ENCODE measurements around the gene TMEM231. TPM values are rescaled to one million over a fixed set of nuclear protein-coding genes. Genes with fewer than 3 reads are reported as not detected.

The TMEM231 gene, protein sequence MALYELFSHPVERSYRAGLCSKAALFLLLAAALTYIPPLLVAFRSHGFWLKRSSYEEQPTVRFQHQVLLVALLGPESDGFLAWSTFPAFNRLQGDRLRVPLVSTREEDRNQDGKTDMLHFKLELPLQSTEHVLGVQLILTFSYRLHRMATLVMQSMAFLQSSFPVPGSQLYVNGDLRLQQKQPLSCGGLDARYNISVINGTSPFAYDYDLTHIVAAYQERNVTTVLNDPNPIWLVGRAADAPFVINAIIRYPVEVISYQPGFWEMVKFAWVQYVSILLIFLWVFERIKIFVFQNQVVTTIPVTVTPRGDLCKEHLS
- total RNA-seq (17.1 and 23.7 TPM in 2 replicates), polyA plus RNA-seq (20.3 and 21.5 TPM in 2 replicates)

DNA sequence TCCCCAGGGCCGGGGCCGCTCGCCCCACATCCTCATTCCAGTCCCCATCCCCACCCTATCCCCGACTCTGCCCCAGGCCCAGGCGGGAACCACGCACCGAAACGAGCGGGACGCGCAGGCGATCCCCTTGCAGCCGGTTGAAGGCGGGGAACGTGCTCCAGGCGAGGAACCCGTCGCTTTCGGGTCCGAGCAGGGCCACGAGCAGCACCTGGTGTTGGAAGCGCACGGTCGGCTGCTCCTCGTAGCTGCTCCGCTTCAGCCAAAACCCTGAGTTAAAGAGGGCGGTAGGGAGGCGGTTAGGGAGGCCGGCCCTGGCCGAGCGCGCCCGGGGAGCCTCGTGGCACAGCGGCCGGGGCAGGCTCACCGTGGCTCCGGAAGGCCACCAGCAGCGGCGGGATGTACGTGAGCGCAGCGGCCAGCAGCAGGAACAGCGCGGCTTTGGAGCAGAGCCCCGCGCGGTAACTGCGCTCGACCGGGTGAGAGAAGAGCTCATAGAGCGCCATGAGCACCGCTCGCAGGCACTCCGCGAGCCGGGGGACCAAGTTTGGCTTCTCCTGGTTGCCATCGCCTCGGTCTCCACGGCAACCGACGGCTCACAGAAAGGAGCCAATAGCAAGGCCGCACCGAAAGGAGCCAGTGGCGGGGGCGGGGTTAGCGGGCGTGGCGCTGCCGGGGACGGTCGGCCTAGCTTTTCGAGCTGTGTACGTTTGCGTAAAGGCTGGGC is at the start of gene TMEM231:
TSS of gene TMEM231 (minus strand) at position 546 of the 724 bp plus-strand sequence. CDS start at position 503, 43 bp downstream.
- TF ChIP-seq, protein P1, sequence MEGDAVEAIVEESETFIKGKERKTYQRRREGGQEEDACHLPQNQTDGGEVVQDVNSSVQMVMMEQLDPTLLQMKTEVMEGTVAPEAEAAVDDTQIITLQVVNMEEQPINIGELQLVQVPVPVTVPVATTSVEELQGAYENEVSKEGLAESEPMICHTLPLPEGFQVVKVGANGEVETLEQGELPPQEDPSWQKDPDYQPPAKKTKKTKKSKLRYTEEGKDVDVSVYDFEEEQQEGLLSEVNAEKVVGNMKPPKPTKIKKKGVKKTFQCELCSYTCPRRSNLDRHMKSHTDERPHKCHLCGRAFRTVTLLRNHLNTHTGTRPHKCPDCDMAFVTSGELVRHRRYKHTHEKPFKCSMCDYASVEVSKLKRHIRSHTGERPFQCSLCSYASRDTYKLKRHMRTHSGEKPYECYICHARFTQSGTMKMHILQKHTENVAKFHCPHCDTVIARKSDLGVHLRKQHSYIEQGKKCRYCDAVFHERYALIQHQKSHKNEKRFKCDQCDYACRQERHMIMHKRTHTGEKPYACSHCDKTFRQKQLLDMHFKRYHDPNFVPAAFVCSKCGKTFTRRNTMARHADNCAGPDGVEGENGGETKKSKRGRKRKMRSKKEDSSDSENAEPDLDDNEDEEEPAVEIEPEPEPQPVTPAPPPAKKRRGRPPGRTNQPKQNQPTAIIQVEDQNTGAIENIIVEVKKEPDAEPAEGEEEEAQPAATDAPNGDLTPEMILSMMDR (IDR thresholded peaks at IDR 0.05; ENCODE audit: low read depth, low read length) = no peak
- Histone ChIP-seq H3K4me1 (ENCODE audit: low read depth) (peaks cover 28% of the 10 kb centered on the region), H3K27me3 (no peaks in the 10 kb centered on the region), H3K4me3 (peak within 1 kb of the TSS; percentile 57), H3K36me3 (no peaks in the 10 kb centered on the region), H3K27ac (peak within 1 kb of the TSS; percentile 37), H3K9me3 (ENCODE audit: low read depth) (no peaks in the 10 kb centered on the region)
- peak; percentile 96 to 98 for DNase-seq (ENCODE audit: low read depth in 1 of 2, low spot score in 1 of 2)

DNA sequence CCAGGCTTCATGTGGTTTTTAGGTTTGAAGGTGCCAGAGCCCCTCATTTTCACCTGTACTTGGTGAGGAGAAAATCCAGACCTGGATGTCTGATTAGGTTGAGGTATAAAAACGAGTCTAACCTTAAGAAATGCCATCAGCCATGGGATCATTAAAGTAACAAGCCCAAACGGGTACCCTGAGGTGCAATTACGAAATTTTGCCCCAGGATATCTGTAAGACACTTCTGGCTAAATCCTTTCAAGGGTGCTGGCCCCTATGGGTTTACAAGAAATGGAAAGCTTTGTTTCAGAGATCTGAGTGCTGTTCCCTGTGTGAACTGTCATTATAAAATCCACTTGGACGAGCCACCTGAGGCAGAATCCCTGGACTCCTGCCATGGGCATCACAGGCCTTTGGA is 47.2 kb upstream of the TMEM231 start:
- Histone ChIP-seq H3K27me3 (no peaks in the 10 kb centered on the region), H3K27ac (no peak overlapping the region), H3K36me3 (peaks cover 32% of the 10 kb centered on the region), H3K4me3 (no peak overlapping the region), H3K9me3 (ENCODE audit: low read depth) (no peaks in the 10 kb centered on the region), H3K4me1 (ENCODE audit: low read depth) (no peaks in the 10 kb centered on the region)
- TF ChIP-seq, protein P1 (IDR thresholded peaks at IDR 0.05; ENCODE audit: low read depth, low read length) = no peak
- DNase-seq (ENCODE audit: low read depth in 1 of 2, low spot score in 1 of 2) = no peak

DNA sequence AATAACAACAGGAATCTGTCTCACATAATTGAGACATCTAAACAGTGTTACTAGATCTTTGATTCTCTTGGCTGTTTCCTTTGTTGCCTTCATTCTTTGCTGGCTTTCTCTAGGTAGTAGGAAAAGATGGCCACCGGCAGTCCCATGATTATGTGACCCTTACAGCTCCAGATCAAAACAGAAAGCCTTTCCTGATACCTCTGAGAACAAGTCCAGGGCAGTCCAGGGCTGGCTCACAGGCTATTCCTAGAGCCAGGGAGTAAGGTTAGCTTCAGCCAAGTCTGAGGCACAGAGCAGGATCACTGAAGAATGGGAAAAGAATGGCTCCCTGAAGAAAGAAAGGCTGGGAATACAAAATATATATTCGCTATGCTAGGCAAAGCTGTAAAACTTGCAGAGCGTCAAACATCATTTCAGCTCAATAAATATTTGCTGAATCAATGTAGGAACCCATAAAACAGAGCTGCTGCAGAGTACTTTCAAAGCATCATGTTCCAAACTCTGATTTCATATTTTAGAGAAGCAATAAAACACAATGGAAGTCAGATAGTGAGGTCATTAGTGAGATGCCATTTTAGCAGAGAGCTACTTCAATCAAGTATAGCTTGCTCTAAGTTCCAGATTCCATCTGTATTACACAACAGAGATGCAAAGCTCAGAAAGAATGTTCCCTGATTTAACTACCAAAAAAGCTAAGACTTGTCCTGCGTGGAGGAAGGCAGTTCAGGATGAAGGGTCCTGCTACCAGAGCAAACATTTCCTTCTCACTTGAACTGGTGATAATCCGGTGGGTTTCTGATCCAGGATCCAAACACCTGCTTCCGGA is 43.6 kb upstream of the TMEM231 start:
- peaks cover 13% of the 10 kb centered on the region for H3K36me3 ChIP-seq
- no peaks in the 10 kb centered on the region for H3K9me3 ChIP-seq (ENCODE audit: low read depth)
- no peaks in the 10 kb centered on the region for H3K4me1 ChIP-seq (ENCODE audit: low read depth)
- TF ChIP-seq, protein P1 (IDR thresholded peaks at IDR 0.05; ENCODE audit: low read depth, low read length) = no peak
- no peak overlapping the region for H3K27ac ChIP-seq
- no peak for DNase-seq (ENCODE audit: low read depth in 1 of 2, low spot score in 1 of 2)
- no peaks in the 10 kb centered on the region for H3K27me3 ChIP-seq
- no peak overlapping the region for H3K4me3 ChIP-seq

DNA sequence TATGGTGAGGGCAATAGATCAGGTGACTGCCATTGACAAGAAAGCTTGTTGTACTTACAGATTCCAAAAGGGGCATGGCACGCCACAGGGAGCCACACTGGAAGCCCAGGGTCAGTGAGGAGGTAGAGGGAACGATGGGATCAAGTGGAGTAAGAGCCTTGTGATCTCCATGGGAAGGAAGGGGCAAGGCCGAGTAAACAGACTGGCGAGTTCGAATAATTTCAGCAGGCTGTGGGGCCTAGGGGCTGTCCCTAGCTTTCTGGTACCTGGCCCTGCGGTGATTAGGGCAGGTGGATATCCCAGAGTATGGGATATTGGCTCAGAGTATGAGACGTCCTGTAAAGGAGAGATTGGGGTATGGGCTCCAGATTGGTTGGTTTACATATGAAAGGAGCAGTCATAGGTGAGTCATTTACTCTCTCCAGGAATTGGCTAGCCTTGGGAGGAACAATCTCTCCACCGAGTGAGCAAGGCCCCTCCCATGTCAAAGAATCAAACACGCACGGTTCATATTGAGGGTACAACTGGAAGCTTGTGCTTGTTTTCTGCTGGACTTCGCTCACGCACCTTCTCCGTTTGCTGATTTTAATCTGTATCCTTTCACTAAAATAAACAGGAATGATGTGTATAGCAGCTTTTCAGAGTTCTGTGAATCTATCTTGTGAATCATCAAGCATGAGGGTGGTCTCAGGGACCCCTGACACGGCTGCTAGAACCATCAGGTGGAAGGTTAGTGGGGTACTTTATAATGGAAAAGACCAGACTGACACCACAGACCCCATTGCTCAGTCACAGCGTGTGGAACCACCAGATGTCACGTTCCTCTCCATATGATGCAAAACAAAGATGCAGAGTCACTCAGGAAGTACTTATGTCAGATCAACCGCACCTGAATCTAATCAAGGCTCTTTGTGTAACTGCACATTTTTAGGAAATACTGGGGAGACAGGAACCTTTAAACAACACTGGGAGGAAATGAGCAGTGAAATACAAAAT is 38.1 kb upstream of the TMEM231 start:
- Histone ChIP-seq H3K4me3 (no peak overlapping the region), H3K27me3 (no peaks in the 10 kb centered on the region), H3K36me3 (peaks cover 2% of the 10 kb centered on the region), H3K9me3 (ENCODE audit: low read depth) (no peaks in the 10 kb centered on the region), H3K27ac (no peak overlapping the region), H3K4me1 (ENCODE audit: low read depth) (peaks cover 17% of the 10 kb centered on the region)
- TF ChIP-seq, protein P1 (IDR thresholded peaks at IDR 0.05; ENCODE audit: low read depth, low read length) = no peak
- peak in 1 of 2 donors; percentile 39 for DNase-seq (ENCODE audit: low read depth in 1 of 2, low spot score in 1 of 2)

Data from cardiac muscle cell (in vitro differentiated cells and primary cell).